ENCODE data around the gene L2HGDH. TPM values are rescaled to one million over a fixed set of nuclear protein-coding genes. Genes with fewer than 3 reads are reported as not detected.

Gene L2HGDH
- total RNA-seq, 1 donor from 2014 or later: 5.2 TPM

DNA sequence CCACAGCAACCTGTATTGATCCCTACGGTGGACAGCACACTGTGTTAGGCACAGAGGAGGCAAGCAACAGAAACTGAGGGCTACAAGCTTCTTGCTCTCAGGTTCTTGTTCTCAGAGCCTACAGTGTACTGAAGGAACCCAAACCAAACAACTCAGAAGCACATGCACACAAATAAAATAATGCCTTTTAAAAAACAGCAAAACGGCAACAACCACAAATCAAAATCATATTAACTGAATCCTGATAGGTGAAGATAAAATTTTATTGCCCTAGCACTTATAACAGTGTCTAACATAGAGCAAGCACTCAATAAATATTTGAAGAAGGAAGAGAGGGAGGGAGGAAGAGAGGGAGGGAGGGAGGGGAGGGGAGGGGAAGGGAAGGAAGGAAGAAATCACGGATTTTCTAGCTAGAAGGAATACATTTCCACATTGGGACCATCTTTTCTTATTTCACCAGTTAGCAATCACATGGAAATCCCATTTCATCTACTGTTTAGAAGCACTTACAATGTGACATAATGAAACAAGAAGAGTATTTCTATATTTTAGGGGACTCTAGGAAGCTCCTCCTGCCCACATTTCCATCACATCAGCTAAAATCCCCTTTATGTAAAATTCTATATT lies 27.3 kb upstream of the L2HGDH start:
- Histone ChIP-seq H3K4me2 (ENCODE audit: low read length) (no peak overlapping the region), H3K4me3 (ENCODE audit: insufficient read depth, low read depth, low read length) (no peak overlapping the region), H3K27me3 (ENCODE audit: insufficient read depth, low read length) (no peaks in the 10 kb centered on the region), H3K79me2 (ENCODE audit: insufficient read depth, low read length) (no peaks in the 10 kb centered on the region), H4K20me1 (ENCODE audit: insufficient read depth, low read length) (no peaks in the 10 kb centered on the region), H3K9me3 (ENCODE audit: insufficient read depth, low read depth, low read length) (no peaks in the 10 kb centered on the region), H3K9ac (ENCODE audit: low read length) (no peak overlapping the region), H3K4me1 (ENCODE audit: insufficient read depth, low read length) (peaks cover 32% of the 10 kb centered on the region), H3K36me3 (ENCODE audit: insufficient read depth, low read length) (no peaks in the 10 kb centered on the region), H2AFZ (ENCODE audit: low read depth, low read length) (no peak overlapping the region), H3K27ac (ENCODE audit: low read depth, low read length) (no peak overlapping the region)
- DNase-seq (ENCODE audit: low read depth): no peak
- no peak for TF ChIP-seq EZH2 (IDR thresholded peaks at IDR 0.05; ENCODE audit: insufficient read depth, low read length)
- TF ChIP-seq, protein P1, sequence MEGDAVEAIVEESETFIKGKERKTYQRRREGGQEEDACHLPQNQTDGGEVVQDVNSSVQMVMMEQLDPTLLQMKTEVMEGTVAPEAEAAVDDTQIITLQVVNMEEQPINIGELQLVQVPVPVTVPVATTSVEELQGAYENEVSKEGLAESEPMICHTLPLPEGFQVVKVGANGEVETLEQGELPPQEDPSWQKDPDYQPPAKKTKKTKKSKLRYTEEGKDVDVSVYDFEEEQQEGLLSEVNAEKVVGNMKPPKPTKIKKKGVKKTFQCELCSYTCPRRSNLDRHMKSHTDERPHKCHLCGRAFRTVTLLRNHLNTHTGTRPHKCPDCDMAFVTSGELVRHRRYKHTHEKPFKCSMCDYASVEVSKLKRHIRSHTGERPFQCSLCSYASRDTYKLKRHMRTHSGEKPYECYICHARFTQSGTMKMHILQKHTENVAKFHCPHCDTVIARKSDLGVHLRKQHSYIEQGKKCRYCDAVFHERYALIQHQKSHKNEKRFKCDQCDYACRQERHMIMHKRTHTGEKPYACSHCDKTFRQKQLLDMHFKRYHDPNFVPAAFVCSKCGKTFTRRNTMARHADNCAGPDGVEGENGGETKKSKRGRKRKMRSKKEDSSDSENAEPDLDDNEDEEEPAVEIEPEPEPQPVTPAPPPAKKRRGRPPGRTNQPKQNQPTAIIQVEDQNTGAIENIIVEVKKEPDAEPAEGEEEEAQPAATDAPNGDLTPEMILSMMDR (IDR thresholded peaks at IDR 0.05; ENCODE audit: insufficient read depth, low read depth, low read length): no peak
- Mint-ChIP-seq H3K9me3 (ENCODE audit: unreplicated experiment) (no peaks in the 10 kb centered on the region), H3K27ac (ENCODE audit: unreplicated experiment) (no peak overlapping the region), H3K4me3 (ENCODE audit: unreplicated experiment) (no peak overlapping the region), H3K4me1 (ENCODE audit: low read depth, unreplicated experiment) (peaks cover 36% of the 10 kb centered on the region), H3K36me3 (ENCODE audit: low read depth, unreplicated experiment) (peaks cover 3% of the 10 kb centered on the region), H3K27me3 (ENCODE audit: low read depth, unreplicated experiment) (no peaks in the 10 kb centered on the region)
- no peak for FAIRE-seq

DNA sequence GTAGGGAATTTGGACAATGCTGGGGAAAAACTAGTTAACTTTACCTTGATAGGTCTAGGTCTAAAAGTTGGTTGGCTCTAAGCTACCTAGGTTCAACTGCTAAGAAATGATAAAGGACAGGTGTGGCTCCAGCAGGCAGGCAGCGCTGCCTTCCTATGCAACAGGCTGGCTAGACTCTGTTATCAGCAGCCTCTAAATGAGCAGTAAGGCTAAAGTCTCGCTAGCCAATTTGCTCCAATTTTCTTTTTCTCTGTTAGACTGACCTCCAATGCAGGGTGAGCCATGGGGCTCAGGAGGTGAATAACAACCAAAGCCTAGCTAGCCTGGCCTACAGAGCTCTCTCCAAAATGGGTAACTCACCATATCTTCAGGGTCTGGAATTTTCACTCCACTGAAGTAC lies 26.6 kb upstream of the L2HGDH start:
- H3K9me3 Mint-ChIP-seq (ENCODE audit: unreplicated experiment): no peaks in the 10 kb centered on the region
- H2AFZ ChIP-seq (ENCODE audit: low read depth, low read length): no peak overlapping the region
- no peak for TF ChIP-seq EZH2 (IDR thresholded peaks at IDR 0.05; ENCODE audit: insufficient read depth, low read length)
- TF ChIP-seq, protein P1 (IDR thresholded peaks at IDR 0.05; ENCODE audit: insufficient read depth, low read depth, low read length): no peak
- no peak overlapping the region for H3K4me3 ChIP-seq (ENCODE audit: insufficient read depth, low read depth, low read length)
- peaks cover 32% of the 10 kb centered on the region for H3K4me1 ChIP-seq (ENCODE audit: insufficient read depth, low read length)
- no peak overlapping the region for H3K27ac Mint-ChIP-seq (ENCODE audit: unreplicated experiment)
- no peaks in the 10 kb centered on the region for H3K9me3 ChIP-seq (ENCODE audit: insufficient read depth, low read depth, low read length)
- H3K4me2 ChIP-seq (ENCODE audit: low read length): no peak overlapping the region
- H3K36me3 Mint-ChIP-seq (ENCODE audit: low read depth, unreplicated experiment): peaks cover 3% of the 10 kb centered on the region
- H3K4me1 Mint-ChIP-seq (ENCODE audit: low read depth, unreplicated experiment): peaks cover 31% of the 10 kb centered on the region
- FAIRE-seq (no peak), DNase-seq (ENCODE audit: low read depth) (no peak)
- no peak overlapping the region for H3K27ac ChIP-seq (ENCODE audit: low read depth, low read length)
- no peak overlapping the region for H3K4me3 Mint-ChIP-seq (ENCODE audit: unreplicated experiment)
- no peaks in the 10 kb centered on the region for H3K27me3 Mint-ChIP-seq (ENCODE audit: low read depth, unreplicated experiment)
- no peaks in the 10 kb centered on the region for H3K79me2 ChIP-seq (ENCODE audit: insufficient read depth, low read length)
- H3K9ac ChIP-seq (ENCODE audit: low read length): no peak overlapping the region
- no peaks in the 10 kb centered on the region for H4K20me1 ChIP-seq (ENCODE audit: insufficient read depth, low read length)
- H3K27me3 ChIP-seq (ENCODE audit: insufficient read depth, low read length): no peaks in the 10 kb centered on the region
- H3K36me3 ChIP-seq (ENCODE audit: insufficient read depth, low read length): no peaks in the 10 kb centered on the region
